ENCODE data around the gene ABHD17C.

GRCh38 chr15:80789296-80789695 lies 94.2 kb downstream of the ABHD17C start:
- TF ChIP-seq CTCF (conservative IDR thresholded peaks at IDR 0.05; ENCODE audit: low read length) (no peak), EZH2phosphoT487 (IDR thresholded peaks at IDR 0.05; ENCODE audit: borderline replicate concordance, low read depth, low read length) (no peak)
